ENCODE data around the gene MAEA.
A peak's percentile ranks its signal among the peaks of the same experiment; 100 is the strongest.

MAEA gene

DNA sequence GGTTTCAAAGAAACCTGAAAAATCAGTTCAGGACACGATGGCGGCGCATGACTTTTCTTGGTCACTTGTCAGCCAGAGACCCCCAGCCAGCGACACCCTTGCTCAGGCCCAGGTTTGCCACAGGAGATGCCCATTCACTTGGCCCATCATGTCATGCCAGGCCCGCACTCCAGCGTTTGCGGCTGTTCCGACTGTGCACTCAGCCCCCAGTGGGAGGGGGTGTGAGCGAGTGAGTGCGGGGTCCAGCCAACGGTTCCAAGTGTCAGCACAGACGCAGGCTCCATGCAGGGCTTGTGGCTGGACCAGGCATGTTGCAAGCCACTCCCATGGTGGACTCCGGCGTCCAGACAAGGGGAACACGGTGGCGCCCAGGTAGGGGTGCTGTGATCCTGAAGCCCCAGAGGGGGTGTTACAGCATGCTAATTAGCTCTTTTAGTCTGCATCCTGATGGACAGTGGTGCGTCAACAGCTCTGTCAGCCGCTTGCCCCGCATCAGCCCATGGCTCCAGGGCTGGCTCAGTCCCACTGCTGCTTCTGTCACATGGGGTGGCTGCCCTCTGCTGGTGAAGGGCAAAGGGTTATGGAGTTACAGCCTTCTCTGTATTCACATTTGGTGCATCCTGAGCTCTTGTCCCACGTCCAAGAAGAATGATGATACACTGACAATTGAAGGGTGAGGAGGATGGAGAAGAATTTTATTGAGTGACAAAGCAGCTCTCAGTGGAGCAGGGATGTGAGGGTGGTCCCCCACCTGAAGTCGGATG is 3.7 kb upstream of the MAEA start:
- Histone ChIP-seq H3K27ac (ENCODE audit: low read depth, low read length) (no peak overlapping the region), H3K27me3 (ENCODE audit: control insufficient read depth, low read length) (no peaks in the 10 kb centered on the region), H3K4me2 (ENCODE audit: low read length) (no peak overlapping the region), H3F3A (ENCODE audit: control insufficient read depth, insufficient read depth) (no peaks in the 10 kb centered on the region), H4K20me1 (ENCODE audit: control insufficient read depth, insufficient read depth, low read depth, low read length) (peaks cover 6% of the 10 kb centered on the region; the same call in 1 of the 2 replicates), H3K9me3 (ENCODE audit: control insufficient read depth, insufficient read depth, low read length) (peaks cover 16% of the 10 kb centered on the region; the same call in 1 of the 2 replicates), H3K36me3 (ENCODE audit: control insufficient read depth, low read length) (0 out of 2 replicates have a peak, but pooled peaks cover 3% of the 10 kb centered on the region), H3K9me2 (replicated peaks; ENCODE audit: control insufficient read depth, low read length) (no peaks in the 10 kb centered on the region), H3K4me3 (ENCODE audit: low read length) (no peak overlapping the region), H3K4me1 (ENCODE audit: control insufficient read depth, low read length) (peaks cover 13% of the 10 kb centered on the region), H3K79me2 (ENCODE audit: control insufficient read depth, low read length) (peaks cover 16% of the 10 kb centered on the region)
- TF ChIP-seq, protein P1, sequence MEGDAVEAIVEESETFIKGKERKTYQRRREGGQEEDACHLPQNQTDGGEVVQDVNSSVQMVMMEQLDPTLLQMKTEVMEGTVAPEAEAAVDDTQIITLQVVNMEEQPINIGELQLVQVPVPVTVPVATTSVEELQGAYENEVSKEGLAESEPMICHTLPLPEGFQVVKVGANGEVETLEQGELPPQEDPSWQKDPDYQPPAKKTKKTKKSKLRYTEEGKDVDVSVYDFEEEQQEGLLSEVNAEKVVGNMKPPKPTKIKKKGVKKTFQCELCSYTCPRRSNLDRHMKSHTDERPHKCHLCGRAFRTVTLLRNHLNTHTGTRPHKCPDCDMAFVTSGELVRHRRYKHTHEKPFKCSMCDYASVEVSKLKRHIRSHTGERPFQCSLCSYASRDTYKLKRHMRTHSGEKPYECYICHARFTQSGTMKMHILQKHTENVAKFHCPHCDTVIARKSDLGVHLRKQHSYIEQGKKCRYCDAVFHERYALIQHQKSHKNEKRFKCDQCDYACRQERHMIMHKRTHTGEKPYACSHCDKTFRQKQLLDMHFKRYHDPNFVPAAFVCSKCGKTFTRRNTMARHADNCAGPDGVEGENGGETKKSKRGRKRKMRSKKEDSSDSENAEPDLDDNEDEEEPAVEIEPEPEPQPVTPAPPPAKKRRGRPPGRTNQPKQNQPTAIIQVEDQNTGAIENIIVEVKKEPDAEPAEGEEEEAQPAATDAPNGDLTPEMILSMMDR (IDR thresholded peaks at IDR 0.05; ENCODE audit: low read depth, low read length, poor library complexity, severe bottlenecking): peak; percentile 53
- TF ChIP-seq EZH2phosphoT487 (IDR thresholded peaks at IDR 0.05; ENCODE audit: borderline replicate concordance, low read length): no peak

DNA sequence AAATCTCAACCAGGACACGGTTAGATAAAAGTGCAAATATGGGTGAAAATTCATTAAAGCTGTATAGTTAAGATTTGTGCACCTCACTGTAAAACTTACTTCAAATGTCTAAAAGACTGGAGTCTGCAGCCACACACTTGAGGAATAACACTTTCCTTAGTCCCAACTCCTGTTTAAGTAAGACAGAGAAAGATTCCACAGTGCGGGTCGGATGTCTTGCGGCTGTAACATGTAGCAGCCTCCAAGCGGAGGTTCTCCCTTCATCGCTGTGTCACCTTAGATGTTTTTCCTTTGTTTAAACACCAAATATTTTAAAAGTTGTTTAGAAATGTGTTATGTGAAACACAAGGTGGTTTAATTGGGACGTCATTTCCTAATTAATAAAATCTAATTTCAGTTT is 905 bp upstream of the MAEA start:
- Histone ChIP-seq H3K27ac (ENCODE audit: low read depth, low read length) (peak overlapping the region; percentile 49; the same call in 1 of the 2 replicates), H3K36me3 (ENCODE audit: control insufficient read depth, low read length) (peaks cover 22% of the 10 kb centered on the region), H3K27me3 (ENCODE audit: control insufficient read depth, low read length) (no peaks in the 10 kb centered on the region), H3K4me2 (ENCODE audit: low read length) (peak overlapping the region; percentile 75), H3F3A (ENCODE audit: control insufficient read depth, insufficient read depth) (no peaks in the 10 kb centered on the region), H3K4me3 (ENCODE audit: low read length) (peak overlapping the region; percentile 95), H3K4me1 (ENCODE audit: control insufficient read depth, low read length) (peaks cover 34% of the 10 kb centered on the region), H4K20me1 (ENCODE audit: control insufficient read depth, insufficient read depth, low read depth, low read length) (peaks cover 21% of the 10 kb centered on the region; the same call in 1 of the 2 replicates), H3K9me3 (ENCODE audit: control insufficient read depth, insufficient read depth, low read length) (peaks cover 16% of the 10 kb centered on the region; the same call in 1 of the 2 replicates), H3K79me2 (ENCODE audit: control insufficient read depth, low read length) (peaks cover 44% of the 10 kb centered on the region), H3K9me2 (replicated peaks; ENCODE audit: control insufficient read depth, low read length) (no peaks in the 10 kb centered on the region)
- TF ChIP-seq EZH2phosphoT487 (IDR thresholded peaks at IDR 0.05; ENCODE audit: borderline replicate concordance, low read length): no peak
- TF ChIP-seq, protein P1 (IDR thresholded peaks at IDR 0.05; ENCODE audit: low read depth, low read length, poor library complexity, severe bottlenecking): no peak

DNA sequence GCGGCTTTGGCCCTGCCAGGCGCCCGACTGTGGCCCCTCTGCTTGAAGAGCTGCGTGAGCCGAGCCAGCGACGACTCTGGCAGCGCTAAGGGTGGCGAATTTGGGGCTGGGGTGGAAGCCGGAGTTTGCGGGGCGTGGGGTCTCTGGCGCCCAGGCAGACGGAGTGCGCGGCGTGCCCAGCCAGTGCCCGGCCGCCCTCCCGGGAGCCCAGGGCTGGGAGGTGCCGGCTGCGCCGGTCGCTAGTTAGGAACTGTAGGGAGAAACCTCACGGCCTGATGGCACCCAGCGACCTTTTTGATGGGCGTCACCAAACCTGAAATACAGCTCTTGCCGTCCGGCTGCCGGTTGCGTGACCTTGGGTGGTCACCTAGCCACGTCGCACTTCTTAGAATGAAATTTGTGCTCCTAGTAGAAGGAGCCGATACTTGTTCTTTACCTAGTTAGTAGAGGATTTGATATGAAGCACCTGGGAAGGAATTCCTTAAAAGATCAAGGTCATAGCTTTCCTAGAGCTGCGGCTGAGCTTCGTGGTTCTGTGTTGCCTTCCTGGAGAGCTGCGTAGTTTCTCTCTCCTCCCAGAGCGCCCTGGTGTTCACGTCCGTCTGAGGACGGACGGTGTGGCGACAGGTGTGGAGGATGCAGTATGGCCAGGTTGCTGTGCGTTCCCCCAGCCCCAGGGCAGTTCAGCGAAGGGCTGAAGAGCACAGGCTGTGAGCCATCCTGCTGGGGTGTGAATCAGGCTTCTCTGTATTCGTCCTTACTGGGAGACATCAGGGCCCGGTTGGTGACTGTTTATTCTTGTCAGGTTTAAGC is 680 bp downstream of the MAEA start:
- H3K4me1 ChIP-seq (ENCODE audit: control insufficient read depth, low read length): peaks cover 35% of the 10 kb centered on the region
- peak overlapping the region; percentile 95 for H3K4me3 ChIP-seq (ENCODE audit: low read length)
- H3K9me3 ChIP-seq (ENCODE audit: control insufficient read depth, insufficient read depth, low read length): peaks cover 16% of the 10 kb centered on the region; the same call in 1 of the 2 replicates
- peaks cover 60% of the 10 kb centered on the region for H3K79me2 ChIP-seq (ENCODE audit: control insufficient read depth, low read length)
- H3K27me3 ChIP-seq (ENCODE audit: control insufficient read depth, low read length): no peaks in the 10 kb centered on the region
- peaks cover 22% of the 10 kb centered on the region; the same call in 1 of the 2 replicates for H4K20me1 ChIP-seq (ENCODE audit: control insufficient read depth, insufficient read depth, low read depth, low read length)
- TF ChIP-seq EZH2phosphoT487 (IDR thresholded peaks at IDR 0.05; ENCODE audit: borderline replicate concordance, low read length): no peak
- TF ChIP-seq, protein P1 (IDR thresholded peaks at IDR 0.05; ENCODE audit: low read depth, low read length, poor library complexity, severe bottlenecking): no peak
- H3F3A ChIP-seq (ENCODE audit: control insufficient read depth, insufficient read depth): no peaks in the 10 kb centered on the region
- H3K36me3 ChIP-seq (ENCODE audit: control insufficient read depth, low read length): peaks cover 25% of the 10 kb centered on the region
- no peak overlapping the region for H3K27ac ChIP-seq (ENCODE audit: low read depth, low read length)
- H3K4me2 ChIP-seq (ENCODE audit: low read length): peak overlapping the region; percentile 91
- H3K9me2 ChIP-seq (replicated peaks; ENCODE audit: control insufficient read depth, low read length): no peaks in the 10 kb centered on the region

All from DOHH2 (cell line).